Loucy (cell line): ENCODE results near the gene FNDC7.
"Not testable (repeated sequence)": the region's sequence is repeated elsewhere in the genome, so short reads cannot be mapped to it uniquely, and the experiment has no call there.

Experiments
- H2AFZ ChIP-seq: fragments of 200-600 bp; sonication (generic); 2 replicates; pipeline ENCODE4 v1.6.0; 2016; ENCODE audit warnings: antibody characterized with exemption, mild to moderate bottlenecking, low read length, moderate library complexity
- H3F3A ChIP-seq: fragments of 200-600 bp; 2 replicates; pipeline ENCODE4 v1.6.0; 2016; ENCODE audit warnings: antibody characterized with exemption, low read depth, mild to moderate bottlenecking
- H3K27me3 ChIP-seq: fragments of 200-600 bp; sonication (generic); 2 replicates; pipeline ENCODE4 v1.6.1; 2014; ENCODE audit warnings: low read length, mild to moderate bottlenecking; ENCODE audit not compliant: insufficient read depth, poor library complexity, severe bottlenecking
- H3K36me3 ChIP-seq: fragments of 200-600 bp; sonication (generic); 2 replicates; pipeline ENCODE4 v1.6.1; 2016; ENCODE audit warnings: low read length; ENCODE audit not compliant: insufficient read depth
- H3K4me1 ChIP-seq: fragments of 200-600 bp; sonication (generic); 2 replicates; pipeline ENCODE4 v1.5.1; 2014; ENCODE audit warnings: low read length, mild to moderate bottlenecking; ENCODE audit not compliant: insufficient read depth, poor library complexity, severe bottlenecking
- H3K4me2 ChIP-seq: fragments of 200-600 bp; sonication (generic); 2 replicates; pipeline ENCODE4 v1.6.0; 2014; ENCODE audit warnings: antibody characterized with exemption, low read length, low read depth, mild to moderate bottlenecking; ENCODE audit not compliant: poor library complexity, severe bottlenecking
- H3K4me3 ChIP-seq: fragments of 200-600 bp; sonication (generic); 2 replicates; pipeline ENCODE4 v1.5.1; 2014; ENCODE audit warnings: low read length, mild to moderate bottlenecking, mixed read lengths; ENCODE audit not compliant: poor library complexity, severe bottlenecking
- H3K79me2 ChIP-seq: fragments of 200-600 bp; sonication (generic); 2 replicates; pipeline ENCODE4 v1.6.1; 2014; ENCODE audit warnings: low read length; ENCODE audit not compliant: insufficient read depth
- H3K9ac ChIP-seq: fragments of 200-600 bp; sonication (generic); 2 replicates; pipeline ENCODE4 v1.6.0; 2014; ENCODE audit warnings: mild to moderate bottlenecking, low read depth, low read length, moderate library complexity; ENCODE audit not compliant: poor library complexity, severe bottlenecking
- H3K9me2 ChIP-seq: fragments of 200-600 bp; sonication (generic); replicated peaks from 2 replicates; pipeline ENCODE4 v1.6.1; 2016; ENCODE audit warnings: low read depth, low read length, mixed read lengths
- H3K9me3 ChIP-seq: fragments of 200-600 bp; sonication (generic); 2 replicates; pipeline ENCODE4 v1.6.1; 2014; ENCODE audit warnings: mild to moderate bottlenecking, antibody characterized with exemption, low read length, low read depth; ENCODE audit not compliant: insufficient read depth
- H4K20me1 ChIP-seq: fragments of 200-600 bp; sonication (generic); 2 replicates; pipeline ENCODE4 v1.6.0; 2014; ENCODE audit warnings: antibody characterized with exemption, low read length, mild to moderate bottlenecking; ENCODE audit not compliant: insufficient read depth, poor library complexity, severe bottlenecking
- CTCF ChIP-seq: fragments of 200-600 bp; sonication (generic); conservative IDR thresholded peaks from 2 replicates; pipeline ENCODE4 v1.5.1; 2014; ENCODE audit warnings: mild to moderate bottlenecking, antibody characterized with exemption, low read length
- EZH2phosphoT487 ChIP-seq: fragments of 200-600 bp; IDR thresholded peaks from 2 replicates; pipeline ENCODE4 v1.6.1; 2018; ENCODE audit warnings: antibody characterized with exemption, mild to moderate bottlenecking, moderate library complexity, borderline replicate concordance

Gene FNDC7

GRCh38 chr1:108701176-108701849 is 11.4 kb upstream of the FNDC7 start:
- Histone ChIP-seq H3K9me2 (no peaks in the 10 kb centered on the region), H3K9ac (no peak overlapping the region), H3K4me2 (no peak overlapping the region), H4K20me1 (peaks cover 47% of the 10 kb centered on the region), H3F3A (peaks cover 19% of the 10 kb centered on the region; the same call in 1 of the 2 replicates), H3K4me1 (peaks cover 29% of the 10 kb centered on the region), H3K79me2 (peaks cover 35% of the 10 kb centered on the region), H2AFZ (no peak overlapping the region), H3K27me3 (no peaks in the 10 kb centered on the region), H3K36me3 (peaks cover 60% of the 10 kb centered on the region), H3K4me3 (no peak overlapping the region), H3K9me3 (no peaks in the 10 kb centered on the region)
- TF ChIP-seq EZH2phosphoT487 (no peak), CTCF (no peak)

GRCh38 chr1:108702109-108702508 is 10.6 kb upstream of the FNDC7 start:
- not testable (repeated sequence) for H3K27me3 ChIP-seq, H2AFZ ChIP-seq, H3K9ac ChIP-seq, H3K9me2 ChIP-seq, H3K9me3 ChIP-seq, H3K4me2 ChIP-seq, H3K4me3 ChIP-seq
- Histone ChIP-seq H3F3A (peaks cover 19% of the 10 kb centered on the region; the same call in 1 of the 2 replicates), H3K79me2 (peaks cover 27% of the 10 kb centered on the region), H4K20me1 (peaks cover 39% of the 10 kb centered on the region), H3K36me3 (peaks cover 52% of the 10 kb centered on the region), H3K4me1 (peaks cover 21% of the 10 kb centered on the region)

GRCh38 chr1:108703939-108704338 is 8.8 kb upstream of the FNDC7 start:
- Histone ChIP-seq H3K79me2 (peaks cover 9% of the 10 kb centered on the region; the same call in 1 of the 2 replicates), H3K27me3 (no peaks in the 10 kb centered on the region), H3K36me3 (peaks cover 34% of the 10 kb centered on the region), H3K4me2 (peak overlapping the region; percentile 6), H3K4me1 (peaks cover 10% of the 10 kb centered on the region), H3K9me3 (no peaks in the 10 kb centered on the region), H3K4me3 (peak overlapping the region; percentile 6), H3K9ac (no peak overlapping the region), H3F3A (peaks cover 19% of the 10 kb centered on the region; the same call in 1 of the 2 replicates), H2AFZ (no peak overlapping the region), H4K20me1 (peaks cover 21% of the 10 kb centered on the region), H3K9me2 (no peaks in the 10 kb centered on the region)
- TF ChIP-seq CTCF (no peak), EZH2phosphoT487 (no peak)

- Histone ChIP-seq H3K36me3 (peaks cover 28% of the 10 kb centered on the region), H3K27me3 (no peaks in the 10 kb centered on the region), H3F3A (peaks cover 16% of the 10 kb centered on the region; the same call in 1 of the 2 replicates), H3K4me1 (peaks cover 10% of the 10 kb centered on the region), H4K20me1 (peaks cover 18% of the 10 kb centered on the region), H3K9me3 (no peaks in the 10 kb centered on the region), H3K4me2 (peak overlapping the region; percentile 6), H3K9me2 (no peaks in the 10 kb centered on the region), H3K4me3 (no peak overlapping the region), H3K9ac (no peak overlapping the region), H2AFZ (no peak overlapping the region), H3K79me2 (peaks cover 4% of the 10 kb centered on the region; the same call in 1 of the 2 replicates)
- no peak for TF ChIP-seq CTCF
- no peak for TF ChIP-seq EZH2phosphoT487
These were observed 8.2 kb upstream of the FNDC7 start for GRCh38 chr1:108704496-108704895.
